ENCODE measurements around the gene STIP1. TPM values are rescaled to one million over a fixed set of nuclear protein-coding genes. Genes with fewer than 3 reads are reported as not detected.

The STIP1 gene
- total and polyA plus RNA-seq, 9 of the 15 experiments (the other 6 are each of a cell fraction or from before 2014, with no cell fraction given) = 58.1 to 465 (median 346) TPM

DNA sequence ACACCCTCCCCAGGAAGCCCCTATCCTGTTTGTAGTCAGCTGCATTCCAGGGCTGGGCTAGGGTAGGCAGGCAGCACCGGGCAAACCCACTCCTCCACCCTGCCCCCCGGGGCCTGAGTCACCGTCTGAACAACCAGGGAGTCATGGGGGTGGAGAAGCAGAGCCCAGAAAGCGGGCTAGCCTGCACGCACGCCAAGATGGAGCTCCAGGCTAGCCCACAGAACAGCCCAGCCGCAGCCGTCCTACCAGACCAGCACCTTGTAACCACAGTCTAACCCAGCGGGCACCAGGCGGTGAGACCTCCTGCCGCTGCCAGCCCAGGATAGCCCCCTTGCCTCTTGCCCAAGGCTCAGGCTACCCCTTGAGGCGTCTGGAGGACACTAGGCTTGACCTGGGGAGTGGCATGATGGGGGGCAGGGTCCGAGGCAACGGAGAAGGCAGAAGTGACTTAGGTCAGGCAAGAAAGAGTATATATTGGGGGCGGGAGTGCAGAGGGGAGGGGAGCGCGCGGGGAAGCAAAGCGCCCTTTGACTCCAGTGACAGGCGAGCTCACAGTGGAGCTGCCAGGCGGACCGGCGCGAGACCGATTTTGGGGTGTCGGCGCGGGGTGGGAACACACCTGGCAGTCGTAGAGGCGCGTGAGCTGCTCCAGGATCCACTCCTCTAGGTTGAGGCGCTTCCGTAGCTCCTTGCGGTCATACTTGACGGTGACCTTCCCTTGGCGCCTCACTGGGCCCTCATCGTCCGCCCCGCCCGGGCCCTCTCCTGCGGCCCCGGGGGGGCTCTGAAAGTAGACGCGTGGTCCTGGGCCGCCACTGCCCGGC is 60.0 kb downstream of the STIP1 start (continued):
- TF ChIP-seq, protein P1, sequence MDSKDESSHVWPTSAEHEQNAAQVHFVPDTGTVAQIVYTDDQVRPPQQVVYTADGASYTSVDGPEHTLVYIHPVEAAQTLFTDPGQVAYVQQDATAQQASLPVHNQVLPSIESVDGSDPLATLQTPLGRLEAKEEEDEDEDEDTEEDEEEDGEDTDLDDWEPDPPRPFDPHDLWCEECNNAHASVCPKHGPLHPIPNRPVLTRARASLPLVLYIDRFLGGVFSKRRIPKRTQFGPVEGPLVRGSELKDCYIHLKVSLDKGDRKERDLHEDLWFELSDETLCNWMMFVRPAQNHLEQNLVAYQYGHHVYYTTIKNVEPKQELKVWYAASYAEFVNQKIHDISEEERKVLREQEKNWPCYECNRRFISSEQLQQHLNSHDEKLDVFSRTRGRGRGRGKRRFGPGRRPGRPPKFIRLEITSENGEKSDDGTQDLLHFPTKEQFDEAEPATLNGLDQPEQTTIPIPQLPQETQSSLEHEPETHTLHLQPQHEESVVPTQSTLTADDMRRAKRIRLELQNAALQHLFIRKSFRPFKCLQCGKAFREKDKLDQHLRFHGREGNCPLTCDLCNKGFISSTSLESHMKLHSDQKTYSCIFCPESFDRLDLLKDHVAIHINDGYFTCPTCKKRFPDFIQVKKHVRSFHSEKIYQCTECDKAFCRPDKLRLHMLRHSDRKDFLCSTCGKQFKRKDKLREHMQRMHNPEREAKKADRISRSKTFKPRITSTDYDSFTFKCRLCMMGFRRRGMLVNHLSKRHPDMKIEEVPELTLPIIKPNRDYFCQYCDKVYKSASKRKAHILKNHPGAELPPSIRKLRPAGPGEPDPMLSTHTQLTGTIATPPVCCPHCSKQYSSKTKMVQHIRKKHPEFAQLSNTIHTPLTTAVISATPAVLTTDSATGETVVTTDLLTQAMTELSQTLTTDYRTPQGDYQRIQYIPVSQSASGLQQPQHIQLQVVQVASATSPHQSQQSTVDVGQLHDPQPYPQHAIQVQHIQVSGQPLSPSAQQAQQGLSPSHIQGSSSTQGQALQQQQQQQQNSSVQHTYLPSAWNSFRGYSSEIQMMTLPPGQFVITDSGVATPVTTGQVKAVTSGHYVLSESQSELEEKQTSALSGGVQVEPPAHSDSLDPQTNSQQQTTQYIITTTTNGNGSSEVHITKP (IDR thresholded peaks at IDR 0.05; ENCODE audit: partially characterized antibody) = peak; percentile 58
- TF ChIP-seq MCM5 (IDR thresholded peaks at IDR 0.05; ENCODE audit: low read depth) (no peak), KDM5B (IDR thresholded peaks at IDR 0.05; ENCODE audit: insufficient replicate concordance, low read depth, low read length) (no peak), PHB (CRISPR knock-in tag; IDR thresholded peaks at IDR 0.05) (no peak), ZC3H8 (IDR thresholded peaks at IDR 0.05) (no peak), TBP (optimal IDR thresholded peaks at IDR 0.05; ENCODE audit: low read depth, low read length) (peak; percentile 16), PRPF4 (IDR thresholded peaks at IDR 0.05; ENCODE audit: insufficient read depth, low read depth, low read length, poor library complexity, severe bottlenecking) (no peak), JUN (IDR thresholded peaks at IDR 0.05; ENCODE audit: borderline replicate concordance, low read depth, low read length) (peak; percentile 60; the same call in 1 of the 2 replicates), JUN (CRISPR knock-in tag; IDR thresholded peaks at IDR 0.05; ENCODE audit: borderline replicate concordance) (no peak; the same call in 1 of the 2 replicates), KLF16 (IDR thresholded peaks at IDR 0.05) (no peak), SMAD3 (CRISPR knock-in tag; conservative IDR thresholded peaks at IDR 0.05) (no peak), ATF7 (IDR thresholded peaks at IDR 0.05) (peak; percentile 22; the same call in 1 of the 2 replicates), CBX5 (IDR thresholded peaks at IDR 0.05; ENCODE audit: borderline replicate concordance, low read depth) (no peak), COPS2 (conservative IDR thresholded peaks at IDR 0.05) (no peak), RAD21 (CRISPR knock-in tag; conservative IDR thresholded peaks at IDR 0.05 in 1 of 2, IDR thresholded peaks at IDR 0.05 in 1 of 2) (no peak), HEY1 (CRISPR knock-in tag; IDR thresholded peaks at IDR 0.05; ENCODE audit: borderline replicate concordance) (no peak), IFI16 (CRISPR knock-in tag; IDR thresholded peaks at IDR 0.05) (no peak), ZNF444 (CRISPR knock-in tag; IDR thresholded peaks at IDR 0.05) (no peak), SNRNP70 (optimal IDR thresholded peaks at IDR 0.05; ENCODE audit: low read depth, low read length) (no peak), ZKSCAN3 (CRISPR knock-in tag; IDR thresholded peaks at IDR 0.05) (peak; percentile 100), NFIX (CRISPR knock-in tag; IDR thresholded peaks at IDR 0.05; ENCODE audit: low read depth) (no peak)
- TF ChIP-seq, protein P2, sequence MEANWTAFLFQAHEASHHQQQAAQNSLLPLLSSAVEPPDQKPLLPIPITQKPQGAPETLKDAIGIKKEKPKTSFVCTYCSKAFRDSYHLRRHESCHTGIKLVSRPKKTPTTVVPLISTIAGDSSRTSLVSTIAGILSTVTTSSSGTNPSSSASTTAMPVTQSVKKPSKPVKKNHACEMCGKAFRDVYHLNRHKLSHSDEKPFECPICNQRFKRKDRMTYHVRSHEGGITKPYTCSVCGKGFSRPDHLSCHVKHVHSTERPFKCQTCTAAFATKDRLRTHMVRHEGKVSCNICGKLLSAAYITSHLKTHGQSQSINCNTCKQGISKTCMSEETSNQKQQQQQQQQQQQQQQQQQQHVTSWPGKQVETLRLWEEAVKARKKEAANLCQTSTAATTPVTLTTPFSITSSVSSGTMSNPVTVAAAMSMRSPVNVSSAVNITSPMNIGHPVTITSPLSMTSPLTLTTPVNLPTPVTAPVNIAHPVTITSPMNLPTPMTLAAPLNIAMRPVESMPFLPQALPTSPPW (CRISPR knock-in tag; IDR thresholded peaks at IDR 0.05) = peak; percentile 38; the same call in 1 of the 2 replicates
- TF ChIP-seq, protein P3, sequence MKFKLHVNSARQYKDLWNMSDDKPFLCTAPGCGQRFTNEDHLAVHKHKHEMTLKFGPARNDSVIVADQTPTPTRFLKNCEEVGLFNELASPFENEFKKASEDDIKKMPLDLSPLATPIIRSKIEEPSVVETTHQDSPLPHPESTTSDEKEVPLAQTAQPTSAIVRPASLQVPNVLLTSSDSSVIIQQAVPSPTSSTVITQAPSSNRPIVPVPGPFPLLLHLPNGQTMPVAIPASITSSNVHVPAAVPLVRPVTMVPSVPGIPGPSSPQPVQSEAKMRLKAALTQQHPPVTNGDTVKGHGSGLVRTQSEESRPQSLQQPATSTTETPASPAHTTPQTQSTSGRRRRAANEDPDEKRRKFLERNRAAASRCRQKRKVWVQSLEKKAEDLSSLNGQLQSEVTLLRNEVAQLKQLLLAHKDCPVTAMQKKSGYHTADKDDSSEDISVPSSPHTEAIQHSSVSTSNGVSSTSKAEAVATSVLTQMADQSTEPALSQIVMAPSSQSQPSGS (CRISPR knock-in tag; IDR thresholded peaks at IDR 0.05) = no peak
